Mucosa of rectum (tissue), 2 donors: ENCODE results near the gene TRPM3.

ENCODE experiments used
- H3K27ac ChIP-seq, 2 donors: one replicate each; pipeline ENCODE4 v1.7.0; 2013; ENCODE audit warnings: inconsistent platforms in 2 of 2, low read depth in 2 of 2, low read length in 2 of 2
- H3K27me3 ChIP-seq, 2 donors: one replicate each; pipeline ENCODE4 v1.7.0; 2013; ENCODE audit warnings: low read length in 2 of 2; ENCODE audit not compliant: control insufficient read depth in 2 of 2, insufficient read depth in 2 of 2
- H3K36me3 ChIP-seq, 2 donors: one replicate each; pipeline ENCODE4 v1.7.0; 2013; ENCODE audit warnings: low read length in 2 of 2; ENCODE audit not compliant: control insufficient read depth in 2 of 2, insufficient read depth in 2 of 2
- H3K4me1 ChIP-seq, 2 donors: one replicate each; pipeline ENCODE4 v1.7.0; 2013; ENCODE audit warnings: low read length in 2 of 2, mild to moderate bottlenecking in 1 of 2; ENCODE audit not compliant: control insufficient read depth in 2 of 2, insufficient read depth in 2 of 2
- H3K4me3 ChIP-seq, 2 donors: one replicate each; pipeline ENCODE4 v1.7.0; 2013; ENCODE audit warnings: low read length in 2 of 2
- H3K9ac ChIP-seq, 2 donors: one replicate each; pipeline ENCODE4 v1.7.0; 2013; ENCODE audit warnings: low read length in 2 of 2, low read depth in 1 of 2, mild to moderate bottlenecking in 1 of 2
- H3K9me3 ChIP-seq, 2 donors: one replicate each; pipeline ENCODE4 v1.7.0; 2013; ENCODE audit warnings: low read length in 2 of 2; ENCODE audit not compliant: control insufficient read depth in 2 of 2
- donor health status: healthy.
- donor health status: Normal muscosa, but diverticular disease.

Gene TRPM3

GRCh38 chr9:70498866-70499265 lies 622.6 kb downstream of the TRPM3 start:
- H3K36me3 ChIP-seq: no peaks in the 10 kb centered on the region
- H3K4me3 ChIP-seq: no peak overlapping the region
- H3K4me1 ChIP-seq: no peaks in the 10 kb centered on the region
- H3K9ac ChIP-seq: no peak overlapping the region
- H3K27me3 ChIP-seq: no peaks in the 10 kb centered on the region
- H3K9me3 ChIP-seq: no peaks in the 10 kb centered on the region
- H3K27ac ChIP-seq: no peak overlapping the region

- Histone ChIP-seq H3K36me3 (no peaks in the 10 kb centered on the region), H3K9ac (no peak overlapping the region), H3K9me3 (no peaks in the 10 kb centered on the region), H3K4me1 (no peaks in the 10 kb centered on the region), H3K27me3 (no peaks in the 10 kb centered on the region), H3K4me3 (no peak overlapping the region), H3K27ac (no peak overlapping the region)
Observed at GRCh38 chr9:70496244-70496643, 625.2 kb downstream of the TRPM3 start.

- H3K4me1 ChIP-seq: no peaks in the 10 kb centered on the region
- H3K4me3 ChIP-seq: no peak overlapping the region
- H3K9me3 ChIP-seq: no peaks in the 10 kb centered on the region
- no peak overlapping the region for H3K9ac ChIP-seq
- H3K36me3 ChIP-seq: no peaks in the 10 kb centered on the region
- H3K27ac ChIP-seq: no peak overlapping the region
- H3K27me3 ChIP-seq: no peaks in the 10 kb centered on the region
Observed at GRCh38 chr9:70495514-70495913, 625.9 kb downstream of the TRPM3 start.

- H3K4me1 ChIP-seq: no peaks in the 10 kb centered on the region
Observed at GRCh38 chr9:70494221-70494620, 627.2 kb downstream of the TRPM3 start.

GRCh38 chr9:70493029-70493428 lies 628.4 kb downstream of the TRPM3 start:
- no peaks in the 10 kb centered on the region for H3K9me3 ChIP-seq
- H3K27ac ChIP-seq: no peak overlapping the region
- H3K4me1 ChIP-seq: no peaks in the 10 kb centered on the region
- H3K9ac ChIP-seq: no peak overlapping the region
- H3K36me3 ChIP-seq: no peaks in the 10 kb centered on the region
- no peak overlapping the region for H3K4me3 ChIP-seq
- H3K27me3 ChIP-seq: no peaks in the 10 kb centered on the region

More at GRCh38 chr9:70494221-70494620, 627.2 kb downstream of the TRPM3 start:
- H3K36me3 ChIP-seq: no peaks in the 10 kb centered on the region
- H3K9me3 ChIP-seq: no peaks in the 10 kb centered on the region
- no peaks in the 10 kb centered on the region for H3K27me3 ChIP-seq
- H3K4me3 ChIP-seq: no peak overlapping the region
- peak overlapping the region in 1 of 2 donors; percentile 15 for H3K27ac ChIP-seq
- H3K9ac ChIP-seq: no peak overlapping the region

- Histone ChIP-seq H3K4me3 (no peak overlapping the region), H3K4me1 (no peaks in the 10 kb centered on the region), H3K36me3 (no peaks in the 10 kb centered on the region), H3K9ac (no peak overlapping the region), H3K27me3 (no peaks in the 10 kb centered on the region), H3K9me3 (no peaks in the 10 kb centered on the region), H3K27ac (no peak overlapping the region)
Observed at GRCh38 chr9:70492319-70492777, 629.1 kb downstream of the TRPM3 start.

- H3K9me3 ChIP-seq: no peaks in the 10 kb centered on the region
- no peak overlapping the region for H3K4me3 ChIP-seq
- H3K36me3 ChIP-seq: no peaks in the 10 kb centered on the region
- no peaks in the 10 kb centered on the region for H3K4me1 ChIP-seq
- H3K9ac ChIP-seq: no peak overlapping the region
- H3K27ac ChIP-seq: no peak overlapping the region
- no peaks in the 10 kb centered on the region for H3K27me3 ChIP-seq
Observed at GRCh38 chr9:70491426-70492318, 629.7 kb downstream of the TRPM3 start.

- H3K36me3 ChIP-seq: no peaks in the 10 kb centered on the region
- no peaks in the 10 kb centered on the region for H3K4me1 ChIP-seq
- no peak overlapping the region for H3K9ac ChIP-seq
- H3K4me3 ChIP-seq: no peak overlapping the region
- H3K27ac ChIP-seq: no peak overlapping the region
- H3K27me3 ChIP-seq: no peaks in the 10 kb centered on the region
- H3K9me3 ChIP-seq: no peaks in the 10 kb centered on the region
Observed at GRCh38 chr9:70490478-70490877, 630.9 kb downstream of the TRPM3 start.

GRCh38 chr9:70488793-70489105 lies 632.7 kb downstream of the TRPM3 start:
- H3K27me3 ChIP-seq: no peaks in the 10 kb centered on the region
- no peaks in the 10 kb centered on the region for H3K9me3 ChIP-seq
- H3K9ac ChIP-seq: peak overlapping the region in 1 of 2 donors; percentile 14
- H3K27ac ChIP-seq: no peak overlapping the region
- H3K36me3 ChIP-seq: no peaks in the 10 kb centered on the region
- H3K4me3 ChIP-seq: no peak overlapping the region
- peaks cover 0 to 9% of the 10 kb centered on the region in 2 donors for H3K4me1 ChIP-seq

- Histone ChIP-seq H3K27ac (no peak overlapping the region), H3K9ac (peak overlapping the region in 1 of 2 donors; percentile 14)
Observed at GRCh38 chr9:70488098-70488792, 633.2 kb downstream of the TRPM3 start.

More at GRCh38 chr9:70488098-70488792, 633.2 kb downstream of the TRPM3 start:
- Histone ChIP-seq H3K9me3 (no peaks in the 10 kb centered on the region), H3K36me3 (no peaks in the 10 kb centered on the region), H3K4me3 (no peak overlapping the region), H3K4me1 (peaks cover 0 to 9% of the 10 kb centered on the region in 2 donors), H3K27me3 (no peaks in the 10 kb centered on the region)
